Measurements from ENCODE around the gene LGALS4.

The LGALS4 gene

DNA sequence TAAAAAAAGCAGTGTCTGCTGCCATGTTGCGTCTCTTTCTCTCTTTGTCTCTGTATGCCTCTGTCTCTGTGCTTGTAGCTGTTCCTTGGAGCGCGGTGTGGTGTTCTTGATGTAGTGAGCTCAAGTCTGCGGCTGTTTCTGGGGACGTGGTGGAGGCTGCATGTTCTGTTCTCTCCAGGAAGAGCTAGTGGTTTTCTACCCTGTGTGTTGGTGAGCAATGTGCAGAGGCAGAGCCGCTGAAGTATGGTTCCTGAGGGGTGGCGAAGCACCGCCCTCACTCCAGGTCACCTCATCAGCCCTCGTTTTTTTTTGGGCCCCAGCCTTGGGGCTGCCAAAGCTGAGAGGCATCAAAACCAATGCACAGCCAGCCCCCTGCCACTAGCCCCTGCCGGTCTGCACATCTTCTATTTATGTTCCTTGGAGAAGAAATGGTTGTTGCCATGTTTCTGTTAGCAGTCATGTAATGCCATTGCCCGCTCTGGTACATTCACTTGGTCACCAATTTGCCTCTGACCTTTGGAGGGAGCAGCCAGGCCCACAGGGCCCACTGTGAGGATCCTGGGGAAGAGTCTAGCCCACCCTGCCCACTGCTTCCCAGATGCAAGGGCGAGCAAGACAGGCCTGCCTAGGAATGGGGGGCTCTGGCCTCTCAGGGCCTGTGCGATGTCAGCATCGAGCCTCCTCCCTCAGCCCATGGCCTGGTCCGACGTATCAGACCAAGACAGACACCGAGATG is 29.9 kb upstream of the LGALS4 start:
- TF ChIP-seq, protein P1, sequence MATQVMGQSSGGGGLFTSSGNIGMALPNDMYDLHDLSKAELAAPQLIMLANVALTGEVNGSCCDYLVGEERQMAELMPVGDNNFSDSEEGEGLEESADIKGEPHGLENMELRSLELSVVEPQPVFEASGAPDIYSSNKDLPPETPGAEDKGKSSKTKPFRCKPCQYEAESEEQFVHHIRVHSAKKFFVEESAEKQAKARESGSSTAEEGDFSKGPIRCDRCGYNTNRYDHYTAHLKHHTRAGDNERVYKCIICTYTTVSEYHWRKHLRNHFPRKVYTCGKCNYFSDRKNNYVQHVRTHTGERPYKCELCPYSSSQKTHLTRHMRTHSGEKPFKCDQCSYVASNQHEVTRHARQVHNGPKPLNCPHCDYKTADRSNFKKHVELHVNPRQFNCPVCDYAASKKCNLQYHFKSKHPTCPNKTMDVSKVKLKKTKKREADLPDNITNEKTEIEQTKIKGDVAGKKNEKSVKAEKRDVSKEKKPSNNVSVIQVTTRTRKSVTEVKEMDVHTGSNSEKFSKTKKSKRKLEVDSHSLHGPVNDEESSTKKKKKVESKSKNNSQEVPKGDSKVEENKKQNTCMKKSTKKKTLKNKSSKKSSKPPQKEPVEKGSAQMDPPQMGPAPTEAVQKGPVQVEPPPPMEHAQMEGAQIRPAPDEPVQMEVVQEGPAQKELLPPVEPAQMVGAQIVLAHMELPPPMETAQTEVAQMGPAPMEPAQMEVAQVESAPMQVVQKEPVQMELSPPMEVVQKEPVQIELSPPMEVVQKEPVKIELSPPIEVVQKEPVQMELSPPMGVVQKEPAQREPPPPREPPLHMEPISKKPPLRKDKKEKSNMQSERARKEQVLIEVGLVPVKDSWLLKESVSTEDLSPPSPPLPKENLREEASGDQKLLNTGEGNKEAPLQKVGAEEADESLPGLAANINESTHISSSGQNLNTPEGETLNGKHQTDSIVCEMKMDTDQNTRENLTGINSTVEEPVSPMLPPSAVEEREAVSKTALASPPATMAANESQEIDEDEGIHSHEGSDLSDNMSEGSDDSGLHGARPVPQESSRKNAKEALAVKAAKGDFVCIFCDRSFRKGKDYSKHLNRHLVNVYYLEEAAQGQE (IDR thresholded peaks at IDR 0.05; ENCODE audit: low read depth): no peak
- TF ChIP-seq EP300 (IDR thresholded peaks at IDR 0.05; ENCODE audit: borderline replicate concordance) (no peak), TAF1 (IDR thresholded peaks at IDR 0.05; ENCODE audit: low read depth) (no peak), NFIC (IDR thresholded peaks at IDR 0.05) (no peak), EGR1 (IDR thresholded peaks at IDR 0.05) (no peak), FOXM1 (IDR thresholded peaks at IDR 0.05; ENCODE audit: borderline replicate concordance, low read depth) (no peak), YY1 (IDR thresholded peaks at IDR 0.05; ENCODE audit: low read depth) (no peak), RAD21 (IDR thresholded peaks at IDR 0.05; ENCODE audit: low read depth) (no peak), CREB1 (IDR thresholded peaks at IDR 0.05; ENCODE audit: low read depth) (no peak), ZBTB7A (IDR thresholded peaks at IDR 0.05; ENCODE audit: low read depth) (no peak), CEBPB (IDR thresholded peaks at IDR 0.05) (no peak), TEAD4 (IDR thresholded peaks at IDR 0.05) (no peak), TCF12 (IDR thresholded peaks at IDR 0.05; ENCODE audit: low read depth) (no peak)
- TF ChIP-seq, protein P2, sequence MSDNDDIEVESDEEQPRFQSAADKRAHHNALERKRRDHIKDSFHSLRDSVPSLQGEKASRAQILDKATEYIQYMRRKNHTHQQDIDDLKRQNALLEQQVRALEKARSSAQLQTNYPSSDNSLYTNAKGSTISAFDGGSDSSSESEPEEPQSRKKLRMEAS (IDR thresholded peaks at IDR 0.05): no peak
- TF ChIP-seq, protein P3, sequence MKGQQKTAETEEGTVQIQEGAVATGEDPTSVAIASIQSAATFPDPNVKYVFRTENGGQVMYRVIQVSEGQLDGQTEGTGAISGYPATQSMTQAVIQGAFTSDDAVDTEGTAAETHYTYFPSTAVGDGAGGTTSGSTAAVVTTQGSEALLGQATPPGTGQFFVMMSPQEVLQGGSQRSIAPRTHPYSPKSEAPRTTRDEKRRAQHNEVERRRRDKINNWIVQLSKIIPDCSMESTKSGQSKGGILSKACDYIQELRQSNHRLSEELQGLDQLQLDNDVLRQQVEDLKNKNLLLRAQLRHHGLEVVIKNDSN (IDR thresholded peaks at IDR 0.05): no peak

DNA sequence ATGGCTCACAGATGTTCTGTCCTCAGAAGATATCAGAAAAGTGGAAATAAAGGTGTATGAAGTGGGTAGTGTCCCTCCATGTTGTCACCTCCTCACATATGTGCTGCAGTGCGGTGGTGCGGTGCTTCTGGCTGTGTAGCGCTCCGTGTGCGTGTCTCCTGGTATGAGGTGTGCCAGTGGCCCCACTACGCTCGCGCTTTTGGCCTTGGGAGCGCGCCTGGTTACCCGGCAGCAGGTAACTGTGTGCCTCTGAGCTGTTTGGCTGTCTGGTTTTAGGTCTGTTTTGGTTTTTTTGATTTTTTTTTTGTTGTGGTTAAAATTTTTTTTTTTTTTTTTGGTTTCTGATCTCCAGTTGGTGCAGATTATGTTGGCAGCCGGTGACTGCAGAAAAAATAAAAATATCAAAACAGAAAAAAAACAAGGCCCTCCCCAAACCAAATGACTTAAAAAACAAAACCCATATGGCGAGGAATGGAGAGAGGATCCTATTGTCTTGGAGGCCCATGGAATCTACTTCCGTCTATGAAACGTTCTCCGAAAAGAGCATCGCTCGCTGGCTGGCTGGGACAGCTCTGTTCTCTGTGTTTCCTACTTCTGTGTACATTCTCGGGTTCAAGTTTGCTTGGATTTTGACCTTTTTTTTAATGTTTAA is 29.2 kb upstream of the LGALS4 start:
- TF ChIP-seq FOXM1 (IDR thresholded peaks at IDR 0.05; ENCODE audit: borderline replicate concordance, low read depth) (no peak), EGR1 (IDR thresholded peaks at IDR 0.05) (no peak), ZBTB7A (IDR thresholded peaks at IDR 0.05; ENCODE audit: low read depth) (no peak), RAD21 (IDR thresholded peaks at IDR 0.05; ENCODE audit: low read depth) (no peak), TCF12 (IDR thresholded peaks at IDR 0.05; ENCODE audit: low read depth) (no peak), YY1 (IDR thresholded peaks at IDR 0.05; ENCODE audit: low read depth) (no peak)
- TF ChIP-seq, protein P1 (IDR thresholded peaks at IDR 0.05; ENCODE audit: low read depth): no peak
- TF ChIP-seq, protein P3 (IDR thresholded peaks at IDR 0.05): no peak

DNA sequence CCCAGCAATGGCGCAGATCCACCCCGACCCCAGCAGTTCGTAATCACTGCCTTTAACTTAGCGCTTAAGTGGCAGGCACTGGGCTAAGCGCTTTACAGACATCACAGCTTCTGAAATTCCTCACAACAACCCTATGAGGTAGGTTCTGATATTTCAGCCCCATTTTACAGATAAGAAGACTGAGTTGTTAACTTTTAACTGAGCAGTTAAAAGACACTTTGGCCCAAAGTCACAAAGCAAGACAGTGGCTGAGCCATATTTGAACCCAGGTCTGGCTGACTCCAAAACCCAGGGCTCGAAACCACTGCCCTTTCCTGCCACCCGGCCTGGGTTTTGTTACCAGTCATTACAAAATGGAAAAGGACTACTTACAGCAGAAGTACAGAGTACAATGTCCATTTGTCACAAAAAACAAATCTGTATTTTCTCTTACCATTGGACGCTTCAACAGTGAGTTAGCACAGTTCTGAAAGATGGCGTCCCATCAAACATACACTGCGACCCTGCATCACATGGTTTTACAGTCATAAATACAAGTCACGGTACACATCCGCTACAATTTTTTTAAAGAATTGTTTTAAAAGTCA is 28.5 kb upstream of the LGALS4 start:
- TF ChIP-seq NFIC (IDR thresholded peaks at IDR 0.05) (no peak), CREB1 (IDR thresholded peaks at IDR 0.05; ENCODE audit: low read depth) (no peak), FOXM1 (IDR thresholded peaks at IDR 0.05; ENCODE audit: borderline replicate concordance, low read depth) (no peak), ZBTB7A (IDR thresholded peaks at IDR 0.05; ENCODE audit: low read depth) (no peak), TAF1 (IDR thresholded peaks at IDR 0.05; ENCODE audit: low read depth) (no peak), TEAD4 (IDR thresholded peaks at IDR 0.05) (no peak), CEBPB (IDR thresholded peaks at IDR 0.05) (no peak), YY1 (IDR thresholded peaks at IDR 0.05; ENCODE audit: low read depth) (no peak), RAD21 (IDR thresholded peaks at IDR 0.05; ENCODE audit: low read depth) (no peak), TCF12 (IDR thresholded peaks at IDR 0.05; ENCODE audit: low read depth) (no peak), EP300 (IDR thresholded peaks at IDR 0.05; ENCODE audit: borderline replicate concordance) (no peak), EGR1 (IDR thresholded peaks at IDR 0.05) (no peak)
- TF ChIP-seq, protein P3 (IDR thresholded peaks at IDR 0.05): no peak
- TF ChIP-seq, protein P2 (IDR thresholded peaks at IDR 0.05): no peak
- TF ChIP-seq, protein P1 (IDR thresholded peaks at IDR 0.05; ENCODE audit: low read depth): no peak
